Measurements from ENCODE around the gene GLE1.

Gene GLE1

DNA sequence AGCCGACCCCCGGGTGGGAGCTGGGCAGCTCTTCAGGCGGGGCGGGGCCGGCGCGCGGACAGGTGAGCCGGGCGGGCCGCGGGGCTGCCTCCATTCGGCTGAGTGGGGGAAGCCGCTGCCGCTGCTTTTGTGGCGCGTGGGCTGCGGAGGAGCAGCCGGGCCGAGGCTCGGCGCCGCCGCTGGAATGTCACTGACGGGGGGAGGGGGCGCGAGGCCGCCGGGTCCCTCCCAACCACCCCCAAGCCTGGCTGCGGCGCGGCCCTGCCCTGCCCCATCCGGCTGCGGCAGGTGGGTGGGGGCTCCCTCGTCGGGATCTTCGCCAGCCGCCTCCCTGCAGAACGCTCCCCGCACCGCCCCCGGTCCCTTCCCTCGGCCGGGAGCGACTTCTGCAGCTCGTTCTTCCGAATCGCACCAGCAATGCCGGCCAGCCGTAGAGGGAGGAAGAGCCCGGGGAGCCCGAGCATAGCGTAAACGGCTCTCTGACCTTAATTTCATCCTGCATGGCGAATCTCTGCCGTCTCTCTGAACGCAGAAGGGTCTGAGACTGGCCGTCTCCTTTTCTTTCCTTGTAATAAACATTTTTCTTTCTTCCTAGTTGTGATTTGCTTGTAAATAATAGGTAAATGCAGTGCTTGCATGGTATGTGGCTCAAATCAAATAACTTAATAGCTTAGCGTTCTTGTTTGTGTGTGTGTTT, 48.4 kb downstream of the GLE1 start:
- peaks cover 48% of the 10 kb centered on the region for H3K4me1 Mint-ChIP-seq (ENCODE audit: low read depth)
- no peak for DNase-seq
- no peaks in the 10 kb centered on the region for H3K27me3 Mint-ChIP-seq
- H3K36me3 Mint-ChIP-seq (ENCODE audit: low read depth), result peaks cover 15% of the 10 kb centered on the region
- H3K27ac Mint-ChIP-seq, result no peak overlapping the region
- no peaks in the 10 kb centered on the region for H3K9me3 Mint-ChIP-seq
- H3K4me3 Mint-ChIP-seq, result no peak overlapping the region

DNA sequence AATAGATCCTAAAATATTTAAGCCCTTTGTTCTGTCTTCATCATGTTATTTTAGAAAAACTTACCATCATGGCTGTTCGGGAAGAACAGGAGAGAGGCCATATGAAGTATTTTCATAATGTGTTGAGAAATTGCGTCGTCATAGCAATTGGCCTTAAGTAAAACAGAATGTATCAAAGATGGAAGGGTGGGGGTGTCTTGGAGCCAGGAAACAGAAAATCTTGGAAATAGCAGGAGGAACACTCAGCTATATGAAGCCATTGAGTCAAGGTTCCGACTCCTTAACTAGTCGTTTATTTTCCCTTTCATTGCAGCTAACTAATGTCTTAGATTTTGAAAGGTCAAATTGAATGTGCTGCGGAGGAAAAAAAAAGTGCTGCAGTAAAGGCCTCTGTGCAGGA, 49.2 kb downstream of the GLE1 start:
- H3K27ac Mint-ChIP-seq, result no peak overlapping the region
- no peak for DNase-seq
- no peak overlapping the region for H3K4me3 Mint-ChIP-seq
- peaks cover 56% of the 10 kb centered on the region for H3K4me1 Mint-ChIP-seq (ENCODE audit: low read depth)
- H3K9me3 Mint-ChIP-seq, result no peaks in the 10 kb centered on the region
- no peaks in the 10 kb centered on the region for H3K27me3 Mint-ChIP-seq
- H3K36me3 Mint-ChIP-seq (ENCODE audit: low read depth), result peaks cover 15% of the 10 kb centered on the region

DNA sequence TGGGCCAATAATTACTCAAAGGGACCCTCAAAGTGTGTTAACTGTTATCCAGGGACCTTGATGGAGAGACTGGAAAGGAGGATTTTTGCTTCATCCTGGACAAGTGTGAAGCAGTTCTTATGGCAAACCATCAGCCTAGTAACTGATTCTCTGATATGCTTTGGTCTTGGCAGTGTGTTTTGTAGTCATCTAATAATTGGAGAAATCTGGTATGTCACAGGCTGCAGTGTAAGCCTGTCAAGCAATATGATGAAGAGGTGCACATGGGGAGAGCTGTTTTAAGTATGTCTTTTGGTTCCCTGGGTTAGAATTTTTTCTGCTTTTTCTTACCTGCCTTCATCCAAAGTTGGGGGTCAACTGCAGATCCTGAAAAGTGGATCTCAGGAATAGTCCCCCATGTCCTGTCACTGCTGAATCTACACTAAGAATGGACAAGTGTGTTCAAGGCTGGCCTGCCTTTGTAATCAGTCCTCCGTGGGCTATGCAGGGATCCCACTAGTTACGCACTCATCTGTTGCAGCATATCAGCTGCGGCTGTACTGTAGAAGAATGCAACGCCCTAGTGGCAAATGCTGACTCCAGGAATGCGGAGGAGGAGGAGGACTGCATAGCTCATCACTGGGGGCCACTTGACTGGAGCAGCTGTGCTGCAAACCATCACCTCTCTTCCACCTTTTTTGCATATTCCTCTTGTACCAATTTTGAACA, 49.8 kb downstream of the GLE1 start:
- no peak overlapping the region for H3K4me3 Mint-ChIP-seq
- no peaks in the 10 kb centered on the region for H3K9me3 Mint-ChIP-seq
- peaks cover 19% of the 10 kb centered on the region for H3K36me3 Mint-ChIP-seq (ENCODE audit: low read depth)
- peaks cover 62% of the 10 kb centered on the region for H3K4me1 Mint-ChIP-seq (ENCODE audit: low read depth)
- peak; percentile 39 for DNase-seq
- no peak overlapping the region for H3K27ac Mint-ChIP-seq
- H3K27me3 Mint-ChIP-seq, result no peaks in the 10 kb centered on the region

DNA sequence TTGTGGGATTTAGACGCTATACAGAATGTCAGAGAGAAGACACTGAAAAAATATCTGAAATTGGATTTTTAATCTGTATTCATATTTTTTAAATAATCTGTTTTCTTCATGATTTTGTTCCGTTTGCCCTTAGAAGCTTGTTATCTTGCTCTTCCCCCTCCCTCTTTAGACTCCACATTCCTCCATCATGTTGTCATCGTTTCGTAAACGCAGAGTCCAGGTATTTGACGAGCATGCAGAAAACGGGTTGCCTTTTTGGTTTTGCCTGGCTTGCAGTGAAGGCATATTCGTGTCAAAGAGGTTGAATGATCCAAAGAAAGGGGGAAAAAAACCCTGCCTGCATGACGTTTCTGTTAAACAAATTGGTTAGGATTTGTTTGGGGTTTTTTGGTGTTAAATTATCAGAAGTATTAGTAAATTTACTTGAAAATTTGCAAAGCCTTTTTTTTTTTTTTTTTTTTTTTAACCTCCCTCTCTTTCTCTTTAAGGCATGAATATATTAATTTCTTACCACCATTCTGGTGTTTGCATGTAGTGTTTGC, 50.7 kb downstream of the GLE1 start:
- Mint-ChIP-seq H3K4me3 (no peak overlapping the region), H3K9me3 (no peaks in the 10 kb centered on the region), H3K36me3 (ENCODE audit: low read depth) (peaks cover 19% of the 10 kb centered on the region), H3K4me1 (ENCODE audit: low read depth) (peaks cover 54% of the 10 kb centered on the region), H3K27ac (no peak overlapping the region), H3K27me3 (no peaks in the 10 kb centered on the region)
- DNase-seq, result no peak

DNA sequence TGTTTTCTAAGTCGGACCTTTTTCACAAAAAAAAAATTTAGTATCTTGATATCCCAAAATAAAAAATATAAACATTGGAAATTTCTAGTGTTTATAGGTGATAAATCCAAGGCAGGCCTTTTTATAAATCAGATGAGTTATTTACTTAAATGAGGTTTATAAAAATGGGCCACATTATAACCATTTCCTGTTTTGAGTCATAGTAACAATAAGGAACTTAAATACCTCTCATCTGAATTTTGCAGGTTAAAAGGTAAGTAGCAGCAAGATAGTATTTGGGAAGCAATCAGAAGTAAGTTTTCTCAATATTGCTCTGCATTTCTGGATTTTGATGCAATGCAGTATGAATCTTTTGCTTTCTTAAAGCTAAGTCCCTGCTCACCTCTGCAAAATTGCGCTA, 51.8 kb downstream of the GLE1 start:
- DNase-seq, result no peak
- H3K27ac Mint-ChIP-seq, result peak overlapping the region; percentile 20
- H3K27me3 Mint-ChIP-seq, result no peaks in the 10 kb centered on the region
- peaks cover 19% of the 10 kb centered on the region for H3K36me3 Mint-ChIP-seq (ENCODE audit: low read depth)
- no peaks in the 10 kb centered on the region for H3K9me3 Mint-ChIP-seq
- H3K4me1 Mint-ChIP-seq (ENCODE audit: low read depth), result peaks cover 43% of the 10 kb centered on the region
- H3K4me3 Mint-ChIP-seq, result no peak overlapping the region

DNA sequence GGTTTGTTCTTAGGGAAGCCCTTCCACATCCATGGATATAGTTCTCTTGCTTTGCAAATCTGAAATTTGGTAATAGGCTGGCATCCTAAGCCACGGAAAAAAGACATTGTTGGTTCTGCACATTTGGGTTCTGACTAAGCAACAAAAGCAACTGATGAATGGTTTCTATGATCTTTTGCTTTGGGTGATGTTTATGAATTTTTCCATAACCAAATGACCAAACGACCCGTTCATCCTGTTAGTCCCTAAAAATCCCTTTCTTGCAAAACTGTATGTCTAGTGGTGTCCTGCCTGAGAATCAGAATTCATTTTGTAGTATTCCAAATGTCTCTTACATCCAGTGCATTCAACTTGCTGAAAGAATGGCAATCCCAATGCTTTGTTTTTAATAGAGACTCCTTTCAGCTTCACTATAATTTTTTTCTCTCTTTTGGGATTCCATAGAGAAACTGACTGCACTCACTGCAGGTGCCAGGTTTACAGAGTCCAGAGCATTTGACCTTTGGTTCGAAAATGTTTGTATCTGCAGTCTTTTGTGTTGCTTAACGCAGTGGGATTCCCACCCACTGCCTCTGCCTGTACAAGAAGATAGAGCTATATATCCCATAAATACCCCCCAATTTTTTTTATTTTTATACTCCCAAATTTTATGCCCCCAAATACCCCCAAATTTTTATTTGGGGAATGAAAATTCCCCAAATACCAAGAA, 52.6 kb downstream of the GLE1 start:
- Mint-ChIP-seq H3K4me1 (ENCODE audit: low read depth) (peaks cover 38% of the 10 kb centered on the region), H3K4me3 (no peak overlapping the region), H3K9me3 (no peaks in the 10 kb centered on the region), H3K36me3 (ENCODE audit: low read depth) (peaks cover 17% of the 10 kb centered on the region), H3K27ac (peak overlapping the region; percentile 20), H3K27me3 (no peaks in the 10 kb centered on the region)
- DNase-seq, result no peak

DNA sequence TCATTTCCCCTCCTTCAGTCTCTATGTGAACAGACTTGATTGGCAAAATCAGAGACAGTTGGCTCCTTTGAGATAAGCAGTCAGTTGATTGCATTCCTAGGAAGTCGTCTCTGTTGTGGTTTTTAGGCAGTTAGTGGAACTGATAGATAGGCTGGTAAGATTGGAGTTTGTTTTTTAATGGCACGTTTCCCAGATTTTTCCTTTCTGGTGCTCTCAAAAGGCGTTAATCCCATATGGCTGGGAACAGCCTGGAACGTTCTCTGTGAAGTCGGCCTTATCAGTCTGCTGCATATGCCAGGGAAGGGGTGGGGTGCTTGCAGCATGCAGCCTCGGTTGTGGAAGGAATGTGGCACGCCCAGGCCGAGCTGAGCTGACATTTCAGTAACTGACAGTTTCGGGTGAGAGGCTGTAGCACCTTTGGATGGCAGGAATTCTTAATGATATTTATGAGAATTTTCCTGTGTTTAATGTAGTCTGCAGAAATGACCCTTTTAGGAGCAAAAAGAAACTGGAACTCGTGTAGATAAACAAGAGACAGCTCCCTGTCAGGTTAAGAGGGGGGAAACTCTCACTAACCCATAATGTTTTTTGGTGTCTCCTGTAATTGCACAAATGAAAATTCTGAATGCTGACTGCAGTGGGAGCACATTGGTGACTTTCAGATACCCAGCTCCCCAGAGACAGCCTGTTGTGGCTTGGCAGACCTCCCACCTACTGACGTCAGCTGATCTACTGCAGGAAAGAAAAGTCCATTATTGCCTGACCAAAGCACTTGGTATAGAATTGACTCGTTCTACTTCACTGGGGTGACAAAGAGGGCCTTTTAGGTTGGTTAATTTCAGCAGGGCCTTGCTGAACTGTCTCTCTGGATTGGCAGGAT, 54.2 kb downstream of the GLE1 start:
- H3K36me3 Mint-ChIP-seq (ENCODE audit: low read depth), result peaks cover 25% of the 10 kb centered on the region
- peak overlapping the region; percentile 58 for H3K4me3 Mint-ChIP-seq
- peak; percentile 58 for DNase-seq
- no peaks in the 10 kb centered on the region for H3K9me3 Mint-ChIP-seq
- H3K27me3 Mint-ChIP-seq, result no peaks in the 10 kb centered on the region
- peak overlapping the region; percentile 93 for H3K27ac Mint-ChIP-seq
- H3K4me1 Mint-ChIP-seq (ENCODE audit: low read depth), result peaks cover 45% of the 10 kb centered on the region

DNA sequence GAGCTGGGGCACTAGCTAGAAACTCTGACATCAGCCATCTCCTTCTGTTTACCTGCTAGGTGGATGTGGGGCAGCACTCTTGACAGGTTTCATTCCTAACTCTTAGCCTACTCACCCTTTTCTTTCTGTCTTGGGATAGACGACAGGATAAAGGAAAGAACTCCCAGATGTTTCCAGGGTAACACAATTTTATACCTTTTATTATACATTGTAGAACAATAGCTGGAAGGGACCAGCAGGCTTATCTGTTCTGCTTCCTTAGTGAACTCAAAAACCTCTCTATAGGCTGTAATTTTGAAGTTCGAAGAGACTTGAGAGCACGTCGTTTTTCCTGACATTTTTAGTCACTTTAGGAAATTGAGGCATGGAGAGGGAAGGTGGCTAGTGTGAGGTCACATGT, 61.1 kb downstream of the GLE1 start:
- H3K36me3 Mint-ChIP-seq (ENCODE audit: low read depth), result peaks cover 55% of the 10 kb centered on the region
- no peak overlapping the region for H3K4me3 Mint-ChIP-seq
- no peak for DNase-seq
- H3K9me3 Mint-ChIP-seq, result no peaks in the 10 kb centered on the region
- no peaks in the 10 kb centered on the region for H3K27me3 Mint-ChIP-seq
- peaks cover 23% of the 10 kb centered on the region for H3K4me1 Mint-ChIP-seq (ENCODE audit: low read depth)
- H3K27ac Mint-ChIP-seq, result peak overlapping the region; percentile 56

DNA sequence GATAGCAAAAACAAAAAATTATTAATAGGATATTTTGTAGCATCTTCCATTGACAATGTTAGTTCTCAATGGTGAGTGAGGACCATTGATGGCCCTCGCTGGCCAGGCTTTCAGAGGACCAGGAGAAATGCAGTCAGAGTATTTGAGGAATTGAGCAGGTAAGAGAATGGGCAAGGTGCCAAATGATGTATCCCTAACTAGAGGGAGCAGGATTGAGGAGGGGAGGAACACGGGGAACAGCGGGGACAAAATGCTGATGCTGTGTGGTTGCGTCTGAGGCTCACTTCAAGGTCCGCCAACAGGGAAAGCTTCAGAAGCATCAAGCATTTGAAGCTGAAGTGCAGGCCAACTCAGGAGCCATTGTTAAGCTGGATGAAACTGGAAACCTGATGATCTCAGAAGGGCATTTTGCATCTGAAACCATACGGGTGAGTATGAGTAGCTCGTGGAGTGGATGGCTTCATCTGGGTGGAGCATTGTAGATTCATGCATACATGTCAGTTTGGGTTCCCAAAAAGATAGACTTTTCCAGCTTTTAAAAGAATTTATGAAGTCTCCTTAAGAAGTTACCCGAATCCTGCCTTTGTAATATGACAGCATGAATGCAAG, 64.1 kb downstream of the GLE1 start:
- H3K4me1 Mint-ChIP-seq (ENCODE audit: low read depth), result peaks cover 22% of the 10 kb centered on the region
- no peaks in the 10 kb centered on the region for H3K27me3 Mint-ChIP-seq
- no peak for DNase-seq
- peak overlapping the region; percentile 61 for H3K27ac Mint-ChIP-seq
- H3K9me3 Mint-ChIP-seq, result no peaks in the 10 kb centered on the region
- peaks cover 66% of the 10 kb centered on the region for H3K36me3 Mint-ChIP-seq (ENCODE audit: low read depth)
- no peak overlapping the region for H3K4me3 Mint-ChIP-seq

DNA sequence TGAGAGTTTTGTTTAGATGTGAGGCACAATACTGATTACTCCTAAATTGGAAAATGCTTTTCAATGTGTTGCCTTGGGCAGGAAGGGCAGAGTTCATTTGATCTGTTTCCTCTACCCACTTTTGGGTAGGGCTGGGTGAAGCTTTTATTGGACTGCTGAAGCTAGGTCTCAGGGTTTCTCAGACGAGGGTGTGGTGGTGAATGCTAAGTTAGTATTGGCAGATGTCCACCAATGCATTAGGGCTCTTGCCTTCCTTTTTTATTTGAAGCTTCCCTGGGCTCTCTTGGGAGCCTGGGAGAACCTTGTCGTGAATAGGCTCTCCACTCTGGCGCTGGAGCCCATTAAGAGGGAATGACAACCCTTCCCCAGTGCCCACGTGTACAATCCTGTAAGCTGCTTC, 71.0 kb downstream of the GLE1 start:
- Mint-ChIP-seq H3K27ac (peak overlapping the region; percentile 30), H3K4me3 (no peak overlapping the region), H3K27me3 (no peaks in the 10 kb centered on the region), H3K9me3 (no peaks in the 10 kb centered on the region), H3K4me1 (ENCODE audit: low read depth) (peaks cover 14% of the 10 kb centered on the region), H3K36me3 (ENCODE audit: low read depth) (peaks cover 86% of the 10 kb centered on the region)
- no peak for DNase-seq

DNA sequence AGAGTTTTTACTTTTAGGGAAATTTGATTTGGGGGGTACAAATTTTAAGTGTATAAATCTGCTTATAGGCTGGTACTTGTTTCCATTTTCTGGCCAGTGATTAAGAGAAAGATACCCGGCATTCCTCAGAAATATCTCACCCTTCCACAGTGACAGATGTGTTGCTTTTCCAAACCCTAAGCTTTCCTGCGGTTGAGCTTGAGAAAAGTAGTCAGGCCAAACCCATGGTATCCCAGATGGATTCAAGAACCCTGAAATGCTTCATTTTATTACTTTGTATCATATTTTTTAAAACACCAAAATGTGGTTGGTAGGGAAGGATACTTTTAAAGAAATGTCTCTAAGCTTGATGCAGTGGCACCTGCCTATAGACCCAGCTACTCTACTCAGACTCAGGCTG, 71.4 kb downstream of the GLE1 start:
- H3K27ac Mint-ChIP-seq, result no peak overlapping the region
- DNase-seq, result no peak
- H3K36me3 Mint-ChIP-seq (ENCODE audit: low read depth), result peaks cover 89% of the 10 kb centered on the region
- H3K9me3 Mint-ChIP-seq, result no peaks in the 10 kb centered on the region
- H3K4me3 Mint-ChIP-seq, result no peak overlapping the region
- H3K27me3 Mint-ChIP-seq, result no peaks in the 10 kb centered on the region
- peaks cover 14% of the 10 kb centered on the region for H3K4me1 Mint-ChIP-seq (ENCODE audit: low read depth)

DNA sequence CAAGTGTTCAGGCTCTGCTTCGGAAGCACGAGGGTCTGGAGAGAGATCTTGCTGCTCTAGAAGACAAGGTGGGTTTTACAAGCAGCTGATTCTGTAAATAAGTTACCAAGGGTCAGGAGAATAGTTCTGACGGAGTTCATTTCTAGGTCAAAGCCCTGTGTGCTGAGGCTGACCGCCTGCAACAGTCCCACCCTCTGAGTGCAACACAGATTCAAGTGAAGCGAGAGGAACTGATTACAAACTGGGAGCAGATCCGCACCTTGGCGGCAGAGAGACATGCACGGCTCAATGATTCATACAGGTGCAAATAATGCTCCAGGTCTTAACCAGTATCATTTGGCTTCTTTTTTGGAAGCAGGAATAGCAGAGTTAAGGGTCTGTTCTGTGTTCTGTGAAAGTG, 72.7 kb downstream of the GLE1 start:
- Mint-ChIP-seq H3K27ac (peak overlapping the region; percentile 23), H3K4me3 (no peak overlapping the region), H3K4me1 (ENCODE audit: low read depth) (peaks cover 12% of the 10 kb centered on the region), H3K9me3 (no peaks in the 10 kb centered on the region), H3K27me3 (no peaks in the 10 kb centered on the region), H3K36me3 (ENCODE audit: low read depth) (peaks cover 95% of the 10 kb centered on the region)
- DNase-seq, result no peak

DNA sequence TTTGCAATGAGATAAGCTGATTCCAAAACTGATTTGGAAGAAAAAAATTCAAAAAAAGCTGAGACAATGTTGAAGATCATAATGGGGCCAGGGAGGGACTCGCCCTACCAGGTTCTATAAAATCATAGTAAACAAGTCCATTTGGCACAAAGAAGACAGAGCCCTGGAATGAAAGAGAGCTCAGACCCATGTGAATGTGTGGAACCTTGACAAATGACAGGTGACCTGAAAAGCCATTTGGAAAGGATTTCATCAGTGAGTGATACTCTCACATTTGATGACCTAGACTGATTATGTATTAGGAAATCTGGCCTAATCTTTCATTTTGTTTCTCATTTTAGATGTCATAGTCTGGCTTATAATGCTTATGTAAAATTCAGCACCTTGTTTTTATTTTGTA, 74.7 kb downstream of the GLE1 start:
- peaks cover 97% of the 10 kb centered on the region for H3K36me3 Mint-ChIP-seq (ENCODE audit: low read depth)
- peak overlapping the region; percentile 83 for H3K27ac Mint-ChIP-seq
- DNase-seq, result no peak
- no peaks in the 10 kb centered on the region for H3K27me3 Mint-ChIP-seq
- no peak overlapping the region for H3K4me3 Mint-ChIP-seq
- H3K9me3 Mint-ChIP-seq, result no peaks in the 10 kb centered on the region
- H3K4me1 Mint-ChIP-seq (ENCODE audit: low read depth), result peaks cover 5% of the 10 kb centered on the region

DNA sequence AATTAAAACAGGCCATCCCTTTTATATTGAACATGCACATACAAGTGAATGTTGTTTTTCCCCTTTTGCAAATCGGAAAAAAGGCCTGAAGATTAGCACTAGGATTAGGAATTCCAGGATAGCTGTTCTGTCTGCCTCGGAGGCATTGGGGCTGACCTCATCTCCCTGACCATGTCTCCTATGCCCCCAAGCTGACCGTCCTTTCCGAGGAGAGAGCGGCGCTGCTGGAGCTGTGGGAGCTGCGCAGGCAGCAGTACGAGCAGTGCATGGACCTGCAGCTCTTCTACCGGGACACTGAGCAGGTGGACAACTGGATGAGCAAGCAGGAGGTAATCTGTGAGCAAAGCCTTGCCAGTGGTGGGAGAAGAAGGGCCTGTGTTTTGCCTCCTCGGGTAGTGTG, 76.2 kb downstream of the GLE1 start:
- Mint-ChIP-seq H3K27ac (no peak overlapping the region), H3K36me3 (ENCODE audit: low read depth) (peaks cover 96% of the 10 kb centered on the region), H3K27me3 (no peaks in the 10 kb centered on the region), H3K9me3 (no peaks in the 10 kb centered on the region), H3K4me3 (no peak overlapping the region), H3K4me1 (ENCODE audit: low read depth) (no peaks in the 10 kb centered on the region)
- DNase-seq, result no peak

Data from activated T-cell treated with anti-CD3 and anti-CD28 coated beads, Interleukin-2, amount 50 U/mL, for 24 hours (primary cell).